Measurements from ENCODE around the gene PISD.
"Not testable (repeated sequence)": the region's sequence is repeated elsewhere in the genome, so short reads cannot be mapped to it uniquely, and the experiment has no call there.

PISD gene

DNA sequence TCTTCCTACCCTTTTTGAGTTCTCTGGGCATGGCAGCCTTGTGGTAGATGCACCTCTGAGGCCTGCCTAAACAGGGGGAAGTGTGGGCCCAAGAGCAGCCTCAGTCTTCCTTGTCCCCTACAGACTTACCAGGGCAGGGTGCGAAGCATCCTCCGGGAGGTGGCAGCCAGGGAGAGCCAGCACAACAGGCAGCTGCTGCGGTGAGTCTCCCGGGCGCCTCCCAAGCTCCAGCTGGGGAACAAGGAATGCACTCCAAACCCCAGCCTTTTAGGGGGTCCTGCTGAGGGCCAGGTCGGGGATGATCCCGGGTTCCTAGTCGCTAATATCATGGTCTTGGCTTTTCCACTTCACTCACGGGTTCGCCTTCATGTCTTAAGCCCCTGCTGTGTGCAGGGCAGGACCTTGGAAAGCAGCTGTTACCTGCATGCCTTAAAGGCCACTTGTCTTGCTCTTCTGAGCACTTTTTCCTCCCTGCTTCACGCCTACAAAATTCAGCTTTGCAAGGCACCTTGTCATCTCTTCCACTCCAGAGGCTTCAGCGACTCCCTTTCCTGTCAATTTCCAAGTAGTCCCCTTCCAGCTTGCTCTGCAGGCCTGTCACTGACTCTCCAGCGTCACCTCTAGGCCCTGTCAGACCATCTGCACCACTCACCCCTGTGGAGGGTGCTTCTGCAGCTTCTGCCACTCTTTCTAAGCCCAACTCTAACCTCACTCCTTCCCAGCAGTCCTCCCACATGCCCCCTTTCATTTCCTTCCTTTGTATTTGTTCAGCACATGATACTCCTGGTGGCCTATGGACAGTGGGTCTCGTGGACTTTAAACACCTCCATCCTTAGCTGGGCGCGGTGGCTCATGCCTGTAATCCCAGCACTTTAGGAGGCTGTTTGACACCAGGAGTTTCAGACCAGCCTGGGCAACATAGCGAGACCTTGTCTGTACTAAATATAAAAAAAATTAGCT, 57.0 kb downstream of the PISD start:
- no peak for DNase-seq

DNA sequence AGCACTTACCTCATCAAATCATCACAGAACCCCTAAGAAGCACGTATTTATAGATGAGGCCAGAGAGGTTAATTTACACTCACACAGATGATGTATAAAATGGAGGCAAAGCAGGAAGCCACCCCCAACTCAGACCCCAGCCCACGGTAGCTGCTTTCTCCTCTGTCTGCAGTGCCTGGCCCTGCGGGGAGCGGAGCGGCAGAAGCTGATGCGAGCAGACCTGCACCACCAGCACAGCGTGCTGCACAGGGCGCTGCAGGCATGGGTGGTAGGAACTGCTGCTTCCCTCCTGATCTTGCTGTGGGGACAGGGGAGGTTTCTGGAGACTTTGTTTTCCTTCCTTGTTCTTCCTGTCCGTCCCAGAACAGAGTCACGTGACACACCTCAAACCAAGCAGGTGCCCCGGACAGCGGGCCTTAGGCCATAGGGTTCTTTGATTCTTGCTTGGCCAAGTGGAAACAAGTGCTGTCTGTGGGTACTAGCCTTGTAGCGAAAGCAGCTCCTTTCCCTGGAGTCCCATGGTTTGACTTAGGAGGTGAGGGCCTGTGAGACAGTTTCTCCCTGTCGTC, 57.8 kb downstream of the PISD start:
- no peak for DNase-seq

DNA sequence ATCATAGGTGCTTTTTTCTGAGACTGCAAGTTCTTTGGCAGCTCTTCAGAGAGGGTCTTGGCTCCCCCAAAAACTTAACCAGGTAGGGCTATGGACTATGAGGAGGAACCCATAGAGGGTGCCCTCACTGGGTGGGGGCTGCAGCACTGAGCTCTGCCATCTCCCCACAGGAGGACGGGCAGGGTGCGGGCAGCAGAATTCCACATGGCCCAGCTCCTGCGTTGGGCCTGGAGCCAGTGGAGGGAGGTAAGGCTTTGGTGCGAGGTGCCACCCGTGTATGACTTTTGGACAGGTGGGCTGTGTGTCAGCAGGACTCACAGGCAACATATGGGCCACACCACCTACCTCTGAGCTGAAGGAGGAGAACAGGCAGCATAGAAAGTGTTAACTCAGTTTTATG, 58.4 kb downstream of the PISD start:
- no peak for DNase-seq

DNA sequence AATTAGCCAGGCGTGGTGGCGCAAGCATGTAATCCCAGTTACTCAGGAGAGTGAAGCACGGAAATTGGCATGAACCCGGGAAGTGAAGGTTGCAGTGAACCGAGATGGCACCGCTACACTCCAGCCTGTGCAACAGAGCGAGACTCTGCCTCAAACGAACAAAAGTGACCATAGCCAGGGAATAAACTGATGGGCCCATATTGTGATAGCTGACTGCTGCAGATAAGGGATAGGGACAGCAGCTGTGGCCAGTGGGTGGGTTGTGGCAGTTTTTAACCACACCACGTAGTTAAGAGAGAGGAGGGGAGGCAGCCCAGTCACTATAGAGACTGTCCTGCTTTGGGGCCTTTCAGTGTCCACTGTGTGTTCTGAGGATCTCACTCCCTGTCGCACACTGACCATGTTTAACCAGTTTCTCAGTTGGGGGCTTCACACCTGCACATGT, 58.9 kb downstream of the PISD start:
- DNase-seq, result no peak

DNA sequence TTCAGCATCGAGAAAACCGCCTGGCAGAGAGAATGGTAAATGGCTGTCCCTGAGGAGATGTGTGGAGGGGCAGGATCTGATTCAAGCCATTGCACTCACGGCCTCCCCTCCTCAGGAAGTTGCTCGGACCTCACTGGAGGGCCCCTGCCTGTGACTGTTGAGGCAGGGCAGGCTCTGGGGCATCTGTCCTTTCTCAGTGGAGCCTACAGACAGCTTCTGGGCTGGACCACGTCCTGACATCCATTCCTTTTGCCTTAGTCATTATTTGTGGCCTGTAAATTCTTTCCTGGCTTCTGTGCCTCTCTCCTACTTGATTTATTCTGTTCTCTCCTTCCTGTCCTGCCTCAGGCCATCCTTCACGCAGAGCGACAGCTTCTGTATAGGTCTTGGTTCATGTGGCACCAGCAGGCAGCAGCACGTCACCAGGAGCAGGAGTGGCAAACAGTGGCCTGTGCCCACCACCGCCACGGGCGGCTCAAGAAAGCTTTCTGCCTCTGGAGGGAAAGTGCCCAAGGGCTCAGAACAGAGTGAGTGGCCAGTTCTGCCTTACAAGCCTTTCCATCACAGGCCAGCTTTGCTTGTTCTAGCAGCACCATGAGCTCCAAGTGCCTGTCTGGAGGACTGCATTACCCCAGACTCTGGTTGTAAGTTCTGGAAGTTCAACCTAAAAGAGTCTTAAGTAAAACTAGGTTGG, 59.6 kb downstream of the PISD start:
- DNase-seq, result no peak

DNA sequence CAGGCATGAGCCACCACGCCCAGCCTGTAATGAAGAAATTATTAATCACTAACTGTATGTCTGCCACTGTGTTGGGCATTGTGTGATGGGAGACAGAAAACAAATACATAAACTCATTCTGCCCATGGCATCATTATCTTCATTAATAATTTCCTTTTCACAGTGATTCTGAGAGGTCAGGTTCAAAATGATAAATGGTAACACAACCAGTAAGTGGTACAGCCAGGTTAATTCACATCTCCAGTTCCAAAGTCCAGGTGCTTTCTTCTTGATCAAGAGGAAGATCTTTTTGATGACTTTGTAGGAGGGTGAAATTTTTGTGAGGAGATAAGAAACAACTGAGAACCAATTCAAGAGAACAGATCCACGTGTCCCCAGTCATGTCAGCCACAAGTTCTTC, 66.7 kb downstream of the PISD start:
- DNase-seq, result no peak

DNA sequence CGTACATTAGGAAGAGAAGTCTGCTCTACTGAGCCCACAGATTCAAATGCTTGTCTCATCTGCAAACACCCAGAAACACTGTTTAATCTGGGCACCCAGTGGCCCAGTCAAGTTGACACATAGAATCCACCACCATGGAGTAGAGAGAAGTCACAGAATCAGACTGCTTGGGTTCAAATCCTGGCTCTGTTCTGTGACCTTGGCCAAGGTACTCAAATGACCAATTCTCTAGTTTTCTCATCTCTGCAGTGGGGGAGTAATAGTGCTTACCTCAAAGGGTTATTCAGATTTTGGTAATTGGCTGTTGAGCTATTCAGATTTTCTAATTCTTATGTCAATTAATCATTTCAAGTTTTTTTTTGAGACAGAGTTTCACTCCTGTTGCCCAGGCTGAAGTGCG, 71.9 kb downstream of the PISD start:
- DNase-seq, result not testable (repeated sequence)

DNA sequence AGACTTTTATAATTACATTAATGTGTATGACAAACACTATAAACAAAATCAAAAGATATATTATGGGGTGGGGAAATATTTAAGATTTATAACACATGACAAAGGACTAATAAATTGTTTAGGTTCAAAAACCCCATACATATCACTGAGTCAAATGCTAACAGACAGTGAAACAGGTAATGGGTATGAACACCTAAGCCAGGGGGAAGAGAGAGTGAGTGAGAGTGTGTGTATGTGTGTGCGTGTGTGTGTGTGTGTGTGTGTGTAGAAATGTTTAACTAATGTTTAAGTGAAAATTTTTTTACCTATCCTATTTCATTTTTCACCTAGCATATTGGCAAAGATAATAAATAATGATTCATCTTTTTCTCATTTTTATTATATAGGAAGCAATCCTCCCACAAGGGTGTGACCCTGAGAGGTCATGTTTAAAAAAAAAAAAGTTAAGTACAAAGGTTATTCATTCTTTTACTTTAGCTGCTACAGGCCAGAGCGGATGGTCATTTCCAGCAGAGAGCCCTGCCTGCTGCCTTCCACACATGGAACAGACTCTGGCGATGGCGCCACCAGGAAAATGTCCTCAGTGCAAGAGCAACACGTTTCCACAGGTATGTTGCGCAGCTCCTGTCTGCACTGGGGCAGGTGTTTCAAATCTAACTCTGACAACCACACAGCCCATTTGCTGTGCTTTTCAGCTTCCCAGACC, 72.9 kb downstream of the PISD start:
- DNase-seq, result no peak

DNA sequence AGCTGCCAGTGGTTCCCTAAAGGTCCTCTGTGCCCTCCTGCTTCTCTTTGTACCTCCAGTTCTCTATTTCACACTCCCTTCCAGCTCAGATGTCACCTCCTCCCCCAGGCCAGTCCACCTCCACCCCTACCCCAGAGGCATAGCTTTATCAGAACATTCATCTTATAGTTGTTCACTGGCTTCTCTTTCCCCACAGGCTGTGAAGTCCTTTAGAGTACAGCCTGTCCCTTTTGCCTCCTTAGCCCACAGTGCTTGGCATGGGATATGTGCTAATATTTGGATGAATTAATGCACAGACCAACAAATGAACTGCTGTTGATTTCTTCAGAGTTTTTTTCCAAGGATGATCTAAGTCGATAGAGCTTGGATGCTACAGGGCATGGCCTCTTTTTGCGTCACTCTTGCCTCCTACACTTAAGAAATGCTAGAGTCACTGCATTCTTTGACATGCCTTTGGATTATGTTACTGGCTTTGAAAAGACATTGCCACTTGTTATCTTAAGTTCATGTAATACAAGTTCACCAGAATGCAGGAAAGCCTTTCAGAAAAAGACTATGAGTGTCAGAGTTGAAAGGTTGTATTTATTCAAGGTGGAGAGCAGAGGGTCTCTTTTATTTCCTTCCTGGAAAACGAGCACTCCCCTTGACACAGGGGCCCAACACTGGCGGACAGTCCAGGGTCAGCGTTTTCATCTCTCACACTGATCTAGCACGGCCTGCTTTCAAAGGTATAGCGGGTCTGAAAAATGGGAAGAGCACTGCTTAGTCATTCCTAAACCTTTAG, 75.7 kb downstream of the PISD start:
- no peak for DNase-seq

DNA sequence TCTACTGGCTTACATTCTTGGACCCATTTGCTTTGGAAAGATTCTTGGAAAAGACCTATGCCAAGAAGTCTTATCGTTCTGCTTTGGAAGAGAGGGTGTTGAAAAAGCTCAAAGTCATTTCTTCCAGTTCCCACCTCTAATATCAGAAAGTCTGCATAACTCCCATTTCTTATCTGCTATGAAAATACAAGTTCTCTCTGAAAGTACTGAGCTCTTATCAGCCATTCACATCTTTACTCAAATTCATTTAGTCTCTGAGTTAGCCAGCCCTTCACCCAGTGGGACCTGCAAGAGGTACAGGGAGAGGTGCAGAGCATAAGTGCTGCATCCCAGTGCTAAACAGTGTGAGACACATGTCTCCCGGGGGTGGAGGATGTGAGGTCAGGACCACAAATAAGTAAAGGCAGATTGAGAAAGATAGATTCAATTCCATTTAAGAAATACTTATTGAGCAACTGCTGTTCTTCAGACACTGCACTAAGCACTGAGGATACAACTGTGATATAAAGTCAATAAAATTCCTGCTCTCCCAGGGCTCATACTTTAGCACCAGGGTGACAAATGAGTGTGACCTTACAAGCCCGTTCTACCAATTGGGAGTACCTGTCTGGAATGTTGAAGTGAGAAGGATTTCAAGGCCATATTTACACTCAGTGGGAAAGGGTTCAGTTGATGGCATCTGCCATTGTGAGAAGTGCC, 76.7 kb downstream of the PISD start:
- no peak for DNase-seq

DNA sequence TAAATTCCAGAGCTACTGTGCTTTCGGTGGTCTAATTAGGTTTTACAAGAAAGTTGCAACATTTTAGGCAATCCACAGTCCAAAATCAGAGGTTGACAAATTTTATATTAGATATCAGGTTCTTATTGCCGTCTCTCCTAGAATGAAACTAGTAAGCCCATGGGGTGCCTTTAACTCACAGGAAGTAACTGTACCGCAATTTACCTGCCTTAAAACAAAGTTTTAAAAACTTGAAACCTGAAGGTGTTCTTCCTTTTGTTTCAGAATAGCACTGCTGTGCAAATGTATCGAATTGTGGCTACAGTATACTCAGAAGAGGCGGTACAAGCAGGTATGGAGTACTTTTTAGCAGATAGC, 77.2 kb downstream of the PISD start:
- no peak for DNase-seq

DNA sequence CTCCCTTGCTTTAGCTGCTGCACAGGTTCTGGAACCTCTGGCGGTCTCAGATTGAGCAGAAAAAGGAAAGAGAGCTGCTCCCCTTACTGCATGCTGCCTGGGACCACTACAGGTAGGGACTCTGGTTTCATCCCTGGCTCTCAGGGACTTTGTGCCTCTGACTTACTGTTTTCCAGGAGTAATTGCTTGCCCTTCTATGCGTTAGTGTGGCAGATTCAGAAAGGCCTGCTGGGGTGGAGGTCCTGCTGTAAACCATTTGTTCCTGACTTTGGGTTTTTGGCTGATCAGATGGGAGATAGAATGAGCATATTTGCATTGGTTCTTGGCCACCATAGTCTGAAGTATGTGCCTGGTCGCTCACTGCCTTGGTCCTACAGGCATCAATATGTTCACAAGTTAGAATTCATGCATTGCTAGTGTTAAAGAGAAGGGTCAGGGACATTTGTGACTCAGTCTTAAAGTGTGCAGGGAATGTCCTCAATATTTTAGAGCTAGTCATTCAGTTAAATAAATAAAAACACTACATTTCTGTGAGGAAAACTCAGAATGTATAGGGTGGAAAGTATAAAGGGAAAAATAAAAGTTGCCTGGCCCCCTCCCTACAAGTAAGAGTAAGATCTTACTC, 78.0 kb downstream of the PISD start:
- no peak for DNase-seq

DNA sequence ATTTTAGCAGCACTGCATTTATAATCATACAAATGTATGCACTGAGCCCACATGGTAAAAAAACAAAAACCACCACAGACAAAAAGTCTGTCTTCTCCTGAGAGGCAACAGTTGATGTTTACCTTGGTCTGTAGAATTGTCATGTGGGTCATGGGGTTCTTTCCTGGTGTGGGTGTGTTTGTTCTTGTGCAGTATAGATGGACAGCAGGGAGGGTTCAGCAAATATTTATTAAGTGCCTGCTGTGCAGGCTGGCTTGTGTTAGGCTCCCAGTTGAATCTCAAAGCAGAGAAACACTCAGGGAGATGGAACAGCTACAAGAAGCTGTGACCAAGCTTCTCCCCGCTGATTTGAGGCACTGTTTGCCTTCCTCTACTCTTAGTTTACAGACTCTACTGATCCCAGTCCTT, 82.2 kb downstream of the PISD start:
- DNase-seq, result no peak

DNA sequence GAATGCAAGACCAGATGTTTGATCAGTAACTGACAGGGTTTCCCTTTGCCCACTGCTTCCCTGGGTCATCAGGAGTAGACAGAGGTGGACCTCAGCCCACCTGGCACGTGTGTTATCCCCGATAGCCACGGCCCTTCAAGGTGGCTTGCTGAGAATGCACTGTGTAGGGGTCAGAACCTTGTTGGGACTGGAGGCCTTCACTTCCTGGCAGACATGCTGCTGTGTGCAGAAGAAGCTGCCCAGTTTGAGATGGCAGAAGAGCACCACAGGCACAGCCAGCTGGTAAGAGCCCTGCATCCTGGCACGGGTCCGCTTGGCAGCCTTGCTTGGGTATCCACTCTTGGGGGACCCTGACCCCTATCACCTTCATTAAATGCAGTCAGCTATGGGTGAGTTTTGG, 83.8 kb downstream of the PISD start:
- DNase-seq, result no peak

DNA sequence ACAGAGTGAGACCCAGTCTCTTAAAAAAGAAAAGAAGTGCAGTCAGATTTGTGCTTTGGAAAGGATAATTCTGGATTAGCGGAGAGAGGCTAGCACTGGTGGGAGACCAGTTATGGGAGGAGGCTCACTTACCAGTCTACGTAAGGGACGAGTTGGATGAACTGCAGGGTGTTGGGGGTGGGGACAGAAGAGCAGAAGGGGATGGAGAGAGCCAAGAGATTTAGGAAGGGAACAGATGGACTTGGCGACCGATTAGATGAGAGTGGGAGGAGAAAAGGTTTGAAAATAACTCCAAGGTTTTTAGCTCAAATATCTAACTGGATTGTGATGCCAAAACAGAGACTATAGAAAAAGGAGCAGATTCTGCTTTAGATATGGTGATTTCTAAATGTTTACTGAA, 84.3 kb downstream of the PISD start:
- DNase-seq, result no peak

DNA sequence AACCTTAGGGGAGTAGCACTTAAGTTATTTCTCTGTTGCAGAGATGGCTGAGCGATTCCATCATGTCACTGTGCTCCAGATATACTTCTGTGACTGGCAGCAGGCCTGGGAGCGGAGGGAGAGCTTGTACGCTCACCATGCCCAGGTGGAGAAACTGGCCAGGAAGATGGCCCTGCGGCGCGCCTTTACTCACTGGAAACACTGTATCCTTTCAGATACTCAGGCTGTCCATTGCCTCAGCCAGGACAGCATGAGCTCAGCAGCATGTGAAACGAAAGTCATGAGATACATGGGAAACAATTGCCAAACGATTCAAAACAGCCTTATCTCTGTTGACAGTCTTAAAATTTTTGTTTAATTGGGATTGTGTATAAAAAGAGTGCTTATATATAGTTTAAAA, 86.8 kb downstream of the PISD start:
- no peak for DNase-seq

DNA sequence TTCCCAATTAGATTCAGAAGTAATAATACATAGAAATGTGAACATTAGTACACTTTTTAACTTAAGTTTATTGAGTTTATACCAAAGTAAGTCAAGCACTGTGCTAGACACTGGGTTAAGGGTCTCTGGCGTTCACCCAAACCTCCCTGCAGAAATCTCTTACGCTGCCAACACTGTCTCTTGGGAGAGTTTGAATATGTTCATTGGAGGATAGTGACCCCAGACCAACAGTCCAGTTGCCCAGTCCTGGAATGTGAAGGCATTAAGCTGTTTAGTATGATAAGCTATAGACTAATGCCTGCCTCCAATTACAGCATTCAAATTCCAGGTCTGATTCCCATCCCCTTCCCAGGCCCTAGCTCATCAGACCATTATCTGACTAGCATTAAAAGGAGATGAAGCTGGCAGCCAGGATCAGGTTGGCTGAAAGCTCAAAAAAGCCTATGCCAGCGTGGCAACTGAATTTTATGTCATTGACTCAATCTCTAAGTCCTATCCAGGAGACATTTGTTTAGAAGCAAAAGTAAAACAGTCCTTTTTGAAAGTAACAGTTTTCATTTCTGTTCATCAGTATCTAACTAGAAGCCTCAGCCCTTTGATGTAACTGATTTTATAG, 87.9 kb downstream of the PISD start:
- DNase-seq, result no peak

DNA sequence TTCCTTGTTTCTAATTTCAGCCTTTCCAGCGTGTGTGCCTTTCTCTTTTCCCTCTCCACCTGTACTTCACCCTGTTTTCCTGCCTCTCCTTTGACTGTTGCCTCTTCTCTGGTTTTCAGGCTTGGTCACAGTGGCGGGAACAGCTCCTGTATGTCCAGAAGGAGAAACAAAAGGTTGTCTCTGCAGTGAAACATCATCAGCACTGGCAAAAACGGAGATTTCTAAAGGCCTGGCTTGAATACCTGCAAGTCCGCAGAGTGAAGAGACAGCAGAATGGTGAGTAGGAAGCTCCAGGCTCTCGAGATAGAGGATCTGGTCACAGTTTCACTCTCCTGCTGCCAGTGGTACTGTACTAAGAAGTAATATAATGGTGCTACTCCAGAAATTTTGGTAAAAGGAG, 89.1 kb downstream of the PISD start:
- no peak for DNase-seq

DNA sequence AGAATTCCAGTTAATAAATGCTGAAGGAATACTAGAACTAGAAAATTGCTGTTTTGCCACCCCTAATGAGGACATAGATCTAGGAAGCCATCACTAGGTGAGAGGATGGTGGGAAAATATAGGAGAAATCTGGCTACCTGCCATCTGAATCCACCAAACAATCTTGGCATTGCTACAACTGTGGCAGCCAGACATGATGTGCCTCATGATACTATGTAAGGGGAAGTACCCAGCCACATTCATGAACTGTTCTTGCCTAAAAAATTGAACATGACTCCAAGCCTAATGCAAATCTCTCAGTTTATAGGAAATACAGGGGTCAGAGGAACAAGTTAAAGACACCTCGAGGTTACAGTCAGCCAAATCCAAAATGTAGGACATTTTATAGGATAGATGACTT, 92.9 kb downstream of the PISD start:
- no peak for DNase-seq

Data from NCI-H2107 (cell line).